ENCODE measurements around the gene CDK5RAP1.

DNA sequence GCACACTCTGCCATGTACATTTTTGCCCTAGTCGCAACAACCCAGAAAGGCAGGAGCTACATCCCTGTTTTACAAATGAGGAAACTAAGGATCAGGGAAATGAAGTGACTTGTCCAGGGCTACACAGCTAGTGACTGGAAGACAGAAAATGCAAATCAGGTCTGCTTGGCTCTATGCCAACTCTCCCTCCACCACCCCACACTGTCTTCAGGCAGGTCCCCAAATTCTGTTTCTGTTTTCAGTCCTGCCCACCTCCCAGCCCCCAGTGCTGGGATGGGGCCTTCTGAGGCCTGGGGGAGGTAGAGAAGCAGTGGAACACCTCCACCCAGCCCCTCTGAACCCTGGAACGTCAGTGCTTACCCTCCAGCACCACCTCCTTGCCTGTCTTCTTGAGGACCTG lies 37.2 kb upstream of the CDK5RAP1 start:
- TF ChIP-seq CTCF (IDR thresholded peaks at IDR 0.05) (no peak), POLR2A (IDR thresholded peaks at IDR 0.05) (no peak)

Measured in heart left ventricle (tissue), 13 donors.